Ishikawa (cell line): ENCODE measurements around the gene ARMC7.

Experiments used
- CEBPB ChIP-seq: IDR thresholded peaks from 2 replicates; pipeline ENCODE4 v1.6.1; 2012
- CREB1 ChIP-seq: IDR thresholded peaks from 2 replicates; pipeline ENCODE4 v1.6.1; 2012; ENCODE audit warnings: low read depth
- EGR1 ChIP-seq: IDR thresholded peaks from 2 replicates; pipeline ENCODE4 v1.6.1; 2012
- EP300 ChIP-seq: IDR thresholded peaks from 2 replicates; pipeline ENCODE4 v1.6.1; 2012; ENCODE audit warnings: borderline replicate concordance
- FOXM1 ChIP-seq: IDR thresholded peaks from 2 replicates; pipeline ENCODE4 v1.6.1; 2012; ENCODE audit warnings: low read depth, borderline replicate concordance
- MAX ChIP-seq: IDR thresholded peaks from 2 replicates; pipeline ENCODE4 v1.6.1; 2012
- NFIC ChIP-seq: IDR thresholded peaks from 2 replicates; pipeline ENCODE4 v1.6.1; 2012
- RAD21 ChIP-seq: IDR thresholded peaks from 2 replicates; pipeline ENCODE4 v1.6.1; 2012; ENCODE audit warnings: low read depth
- REST ChIP-seq: IDR thresholded peaks from 2 replicates; pipeline ENCODE4 v1.6.1; 2012; ENCODE audit warnings: low read depth, mild to moderate bottlenecking
- TAF1 ChIP-seq: IDR thresholded peaks from 2 replicates; pipeline ENCODE4 v1.6.1; 2012; ENCODE audit warnings: low read depth, mild to moderate bottlenecking
- TCF12 ChIP-seq: IDR thresholded peaks from 2 replicates; pipeline ENCODE4 v1.6.1; 2012; ENCODE audit warnings: low read depth
- TEAD4 ChIP-seq: IDR thresholded peaks from 2 replicates; pipeline ENCODE4 v1.6.1; 2012
- USF1 ChIP-seq: IDR thresholded peaks from 2 replicates; pipeline ENCODE4 v1.6.1; 2012
- YY1 ChIP-seq: IDR thresholded peaks from 2 replicates; pipeline ENCODE4 v1.6.1; 2012; ENCODE audit warnings: low read depth
- ZBTB7A ChIP-seq: IDR thresholded peaks from 2 replicates; pipeline ENCODE4 v1.6.1; 2012; ENCODE audit warnings: low read depth

The ARMC7 gene

GRCh38 chr17:75075597-75076336, 34.0 kb upstream of the ARMC7 start:
- no peak for TF ChIP-seq TAF1
- no peak for TF ChIP-seq ZBTB7A
- no peak for TF ChIP-seq RAD21
- no peak for TF ChIP-seq NFIC
- no peak for TF ChIP-seq REST
- no peak for TF ChIP-seq TEAD4

GRCh38 chr17:75077072-75077495, 32.7 kb upstream of the ARMC7 start:
- no peak for TF ChIP-seq EGR1
- TF ChIP-seq YY1, result no peak
- no peak for TF ChIP-seq CEBPB
- TF ChIP-seq FOXM1, result no peak
- TF ChIP-seq TCF12, result no peak
- no peak for TF ChIP-seq CREB1
- no peak for TF ChIP-seq TEAD4
- TF ChIP-seq RAD21, result no peak
- no peak for TF ChIP-seq TAF1
- TF ChIP-seq NFIC, result no peak
- no peak for TF ChIP-seq ZBTB7A
- no peak for TF ChIP-seq REST
- no peak for TF ChIP-seq MAX
- no peak for TF ChIP-seq EP300
- TF ChIP-seq USF1, result no peak

DNA sequence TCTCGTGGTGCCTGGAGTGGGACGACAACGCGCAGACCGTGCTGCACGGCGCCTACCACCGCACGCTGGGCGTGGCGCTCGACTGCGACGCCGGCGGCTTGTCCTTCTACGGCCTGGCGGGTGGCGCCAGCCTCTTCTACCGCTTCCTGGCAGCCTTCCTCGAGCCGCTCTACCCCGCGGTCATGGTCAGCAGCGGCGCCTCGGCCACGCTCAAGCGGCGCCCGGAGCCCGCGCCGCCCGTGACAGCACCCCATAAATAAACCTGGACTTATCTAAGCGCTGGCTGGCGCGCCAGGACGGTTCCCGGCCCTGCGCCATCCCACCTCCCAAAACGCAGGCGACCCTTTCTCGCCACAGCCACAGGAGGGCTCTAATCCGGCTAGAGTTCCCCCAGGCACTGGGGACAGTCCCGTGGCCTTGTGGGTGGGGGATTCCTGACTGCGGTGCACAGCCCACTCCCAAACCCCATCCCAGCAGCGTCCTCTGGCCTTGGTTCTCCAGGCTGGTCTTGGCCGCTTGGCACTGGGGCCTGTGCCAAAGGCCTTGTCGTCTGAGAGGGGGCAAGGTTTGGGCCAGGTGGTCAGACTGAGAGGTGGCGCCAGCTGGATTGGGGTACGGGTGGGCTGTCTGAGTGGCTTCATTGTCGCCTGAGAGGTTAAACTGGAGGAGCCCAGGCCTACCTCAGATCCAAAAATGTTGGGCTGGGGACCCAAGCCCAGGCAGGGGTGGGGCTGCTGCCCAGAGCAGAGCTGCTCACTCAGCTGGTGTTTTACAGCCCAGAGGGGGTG, 32.1 kb upstream of the ARMC7 start:
- TF ChIP-seq ZBTB7A (0 out of 2 replicates have a peak, but pooled peaks have one; percentile 46), TEAD4 (no peak), RAD21 (no peak), EGR1 (no peak), USF1 (no peak), TAF1 (no peak), TCF12 (no peak), EP300 (no peak)

DNA sequence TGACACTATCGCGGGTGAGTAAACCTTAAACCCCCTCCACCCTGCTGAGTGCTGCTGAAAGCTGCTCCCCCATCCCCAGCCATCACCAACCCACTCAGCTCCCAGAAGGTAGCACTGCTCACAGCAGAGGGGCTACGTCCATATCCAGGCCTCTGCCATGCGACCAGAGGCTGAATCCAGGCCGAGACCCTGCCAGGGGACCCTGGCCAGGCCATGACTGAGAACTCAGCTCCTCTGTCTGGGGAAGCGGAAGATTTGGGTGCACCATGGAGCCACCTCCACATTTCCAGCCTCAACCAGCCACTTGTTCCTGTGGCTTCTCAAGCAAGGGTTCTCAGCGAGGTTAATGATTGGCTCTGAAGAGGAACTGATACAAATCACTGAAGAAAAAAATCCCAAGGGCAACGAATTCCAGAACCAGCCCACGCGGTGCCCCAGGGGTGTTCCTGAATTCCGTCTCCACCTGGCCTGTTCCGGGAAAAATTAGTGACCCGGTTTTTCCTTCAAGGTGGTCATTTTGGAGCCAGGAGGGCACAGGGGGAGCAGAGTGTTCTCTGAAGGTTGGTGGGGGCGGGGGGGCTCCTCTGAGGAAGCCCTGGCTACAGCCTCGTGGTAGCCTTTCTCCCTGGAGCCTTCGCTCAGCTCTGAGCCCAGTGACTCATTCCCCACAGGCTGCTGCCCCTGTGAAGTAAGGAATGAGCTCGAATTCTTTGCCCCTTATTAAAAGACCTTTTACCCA, 31.3 kb upstream of the ARMC7 start:
- TF ChIP-seq EGR1 (peak; percentile 76), TAF1 (no peak), MAX (peak; percentile 60; the same call in 1 of the 2 replicates), ZBTB7A (no peak), TEAD4 (0 out of 2 replicates have a peak, but pooled peaks have one; percentile 27)

GRCh38 chr17:75079023-75079373, 30.8 kb upstream of the ARMC7 start:
- no peak for TF ChIP-seq EGR1
- TF ChIP-seq MAX, result no peak
- no peak for TF ChIP-seq TAF1
- TF ChIP-seq USF1, result no peak
- no peak for TF ChIP-seq YY1
- TF ChIP-seq ZBTB7A, result no peak
- TF ChIP-seq TCF12, result no peak
- no peak for TF ChIP-seq CREB1
- no peak for TF ChIP-seq TEAD4
- no peak for TF ChIP-seq FOXM1
- no peak for TF ChIP-seq CEBPB
